Osteocyte (in vitro differentiated cells): ENCODE data around the gene TMED4. TPM values are rescaled to one million over a fixed set of nuclear protein-coding genes. Genes with fewer than 3 reads are reported as not detected.

Experiments used
- DNase-seq: peaks from one replicate; pipeline ENCODE4 v3.0.0; 2021; ENCODE audit warnings: mixed read lengths; ENCODE audit not compliant: unreplicated experiment; ENCODE audit errors: extremely low spot score
- H3K27ac Mint-ChIP-seq: one replicate; pipeline ENCODE4 v1.8.0; 2021; ENCODE audit warnings: mild to moderate bottlenecking, mixed read lengths; ENCODE audit not compliant: unreplicated experiment
- H3K27me3 Mint-ChIP-seq: one replicate; pipeline ENCODE4 v1.8.0; 2021; ENCODE audit warnings: mixed read lengths; ENCODE audit not compliant: unreplicated experiment
- H3K36me3 Mint-ChIP-seq: one replicate; pipeline ENCODE4 v1.8.0; 2021; ENCODE audit warnings: mixed read lengths; ENCODE audit not compliant: unreplicated experiment
- H3K4me1 Mint-ChIP-seq: one replicate; pipeline ENCODE4 v1.8.0; 2021; ENCODE audit warnings: mixed read lengths; ENCODE audit not compliant: unreplicated experiment
- H3K4me3 Mint-ChIP-seq: one replicate; pipeline ENCODE4 v1.8.0; 2021; ENCODE audit warnings: mild to moderate bottlenecking, moderate library complexity, mixed read lengths; ENCODE audit not compliant: unreplicated experiment
- H3K9me3 Mint-ChIP-seq: one replicate; pipeline ENCODE4 v1.8.0; 2021; ENCODE audit warnings: mixed read lengths; ENCODE audit not compliant: unreplicated experiment
- CTCF ChIP-seq: fragments of 200-600 bp; sonication (generic); IDR thresholded peaks from 2 replicates; pipeline ENCODE4 v1.5.0; 2021; ENCODE audit warnings: antibody characterized with exemption, mild to moderate bottlenecking, moderate library complexity
- total RNA-seq: library from RNA; stranded (reverse); gene quantifications from 2 replicates; pipeline ENCODE4 v1.2.1, GENCODE V29; 2021

Gene TMED4
- total RNA-seq, 1 donor from 2014 or later: 89.6 TPM

GRCh38 chr7:44541028-44541869 lies 40.8 kb downstream of the TMED4 start, which contains the start of gene NPC1L1:
NPC1L1 (minus strand) TSS chr7:44541330; CDS start chr7:44541259, 71 bp downstream.
- no peak within 1 kb of the TSS for H3K4me3 Mint-ChIP-seq
- no peak for DNase-seq
- peaks cover 12% of the 10 kb centered on the region for H3K27me3 Mint-ChIP-seq
- H3K4me1 Mint-ChIP-seq: no peaks in the 10 kb centered on the region
- no peaks in the 10 kb centered on the region for H3K36me3 Mint-ChIP-seq
- no peak within 1 kb of the TSS for H3K27ac Mint-ChIP-seq
- no peaks in the 10 kb centered on the region for H3K9me3 Mint-ChIP-seq
- no peak for TF ChIP-seq CTCF

GRCh38 chr7:44540592-44541027 lies 41.4 kb downstream of the TMED4 start:
- DNase-seq: no peak
- TF ChIP-seq CTCF: no peak
- H3K36me3 Mint-ChIP-seq: no peaks in the 10 kb centered on the region
- no peaks in the 10 kb centered on the region for H3K9me3 Mint-ChIP-seq
- H3K27ac Mint-ChIP-seq: no peak overlapping the region
- peaks cover 10% of the 10 kb centered on the region for H3K27me3 Mint-ChIP-seq
- H3K4me1 Mint-ChIP-seq: no peaks in the 10 kb centered on the region
- H3K4me3 Mint-ChIP-seq: no peak overlapping the region

GRCh38 chr7:44539669-44540506 lies 42.1 kb downstream of the TMED4 start:
- Mint-ChIP-seq H3K4me3 (no peak overlapping the region), H3K9me3 (no peaks in the 10 kb centered on the region), H3K27ac (no peak overlapping the region), H3K36me3 (no peaks in the 10 kb centered on the region), H3K27me3 (peaks cover 5% of the 10 kb centered on the region), H3K4me1 (no peaks in the 10 kb centered on the region)
- DNase-seq: no peak
- no peak for TF ChIP-seq CTCF

- H3K9me3 Mint-ChIP-seq: no peaks in the 10 kb centered on the region
- no peaks in the 10 kb centered on the region for H3K36me3 Mint-ChIP-seq
- H3K4me3 Mint-ChIP-seq: no peak overlapping the region
- no peak for DNase-seq
- H3K27ac Mint-ChIP-seq: no peak overlapping the region
- H3K4me1 Mint-ChIP-seq: no peaks in the 10 kb centered on the region
- H3K27me3 Mint-ChIP-seq: peaks cover 2% of the 10 kb centered on the region
- TF ChIP-seq CTCF: no peak
These were observed 43.0 kb downstream of the TMED4 start for GRCh38 chr7:44538798-44539668.
